Ovary (tissue), 9 donors: ENCODE results near the gene KRT80. TPM values are rescaled to one million over a fixed set of nuclear protein-coding genes. Genes with fewer than 3 reads are reported as not detected.

ENCODE experiments used
- DNase-seq, 5 donors: peaks; one replicate each; pipeline ENCODE4 v3.0.0-alpha.2; 2019 to 2020
- H3K27ac ChIP-seq, 2 donors: fragments of 200-600 bp; one replicate each; pipeline versions ENCODE4 v1.5.1 to v1.8.0; 2019 to 2022
- H3K27me3 ChIP-seq: fragments of 200-600 bp; one replicate; pipeline ENCODE4 v1.8.0; 2022
- H3K36me3 ChIP-seq: fragments of 200-600 bp; sonication (generic); one replicate; pipeline ENCODE4 v1.5.1; 2019
- H3K4me1 ChIP-seq: one replicate; pipeline ENCODE4 v1.8.1; 2013; ENCODE audit warnings: mild to moderate bottlenecking, moderate library complexity; ENCODE audit not compliant: insufficient read depth
- H3K4me3 ChIP-seq: fragments of 200-600 bp; sonication (generic); one replicate; pipeline ENCODE4 v1.5.1; 2017
- H3K9me3 ChIP-seq, 2 donors: fragments of 200-600 bp in 1 of 2; sonication (generic) in 1 of 2; one replicate each; pipeline versions ENCODE4 v1.5.1 to v1.8.1; 2013 to 2019; ENCODE audit warnings: mild to moderate bottlenecking in 1 of 2, moderate library complexity in 1 of 2
- EP300 ChIP-seq: sonication (generic); formaldehyde crosslinking; IDR thresholded peaks from one replicate; pipeline ENCODE4 v1.6.1; 2017; ENCODE audit warnings: antibody characterized with exemption
- POLR2A ChIP-seq: fragments of 450-650 bp; IDR thresholded peaks from one replicate; pipeline ENCODE4 v1.6.1; 2017; ENCODE audit warnings: antibody characterized with exemption, mild to moderate bottlenecking, moderate library complexity
- WGBS, 3 donors: extraction: QIAGEN DNeasy Blood & Tissue Kit in 1 of 3; methylation state at CpG; one replicate each; pipeline versions ENCODE4 v1.1.5 to v1.1.7; 2013 to 2017; 5-methylcytosine and 5-hydroxymethylcytosine counted together
- intact Hi-C, 4 donors: fragments of 100-400 bp; cut with DNase I; formaldehyde crosslinking; loops; one replicate each; pipeline versions ENCODE4 v1.11.0 to v1.15.1; 2022 to 2023
- polyA plus RNA-seq, 2 donors: library from polyadenylated mRNA; stranded (reverse); fragments of 200-250 nt in 1 of 2; fragments of 350-450 nt in 1 of 2; fragmentation: Illumina TruSeq in 1 of 2; extraction: RNeasy Lipid Tissue Mini Kit (QIAGEN cat#74804) in 1 of 2; gene quantifications; one replicate each; pipeline ENCODE4 v1.2.3, GENCODE V29; 2013 to 2014
- total RNA-seq, 7 donors: library from RNA; depleted of rRNA in 2 of 7; stranded (reverse); fragments of >200 nt in 2 of 7; fragmentation: NEBNext Ultra II Directional in 3 of 7; extraction: Animal tissue kit (Norgen Biotek cat#: 25700) in 3 of 7; gene quantifications; one replicate each; pipeline versions ENCODE4 v1.1.0 to v1.2.4, GENCODE V29; 2016 to 2023
- TF ChIP-seq, protein P1 (sequence below), 3 donors: fragments of 450-650 bp in 2 of 3; fragments of 200-600 bp in 1 of 3; IDR thresholded peaks; one replicate each; pipeline versions ENCODE4 v1.5.1 to v1.8.0; 2016 to 2022; ENCODE audit warnings: antibody characterized with exemption in 3 of 3, mild to moderate bottlenecking in 1 of 3
- donor health status: DM: no; HTN: no; CAD: no; lungs with moderate emphysema.
- donor health status: DM: no; HTN: no; CAD: no.
- donor health status: Bipolar disorder and iron deficiency.
- donor health status: DM: yes; HTN: yes; CAD: no.
- donor health status: DM: no; HTN: no; CAD: no.
- donor health status: DM: yes; HTN: yes; CAD: no.

Gene KRT80
- total and polyA plus RNA-seq, 9 donors: 0.05 to 13.2 (median 0.99) TPM; not detected in 1

DNA sequence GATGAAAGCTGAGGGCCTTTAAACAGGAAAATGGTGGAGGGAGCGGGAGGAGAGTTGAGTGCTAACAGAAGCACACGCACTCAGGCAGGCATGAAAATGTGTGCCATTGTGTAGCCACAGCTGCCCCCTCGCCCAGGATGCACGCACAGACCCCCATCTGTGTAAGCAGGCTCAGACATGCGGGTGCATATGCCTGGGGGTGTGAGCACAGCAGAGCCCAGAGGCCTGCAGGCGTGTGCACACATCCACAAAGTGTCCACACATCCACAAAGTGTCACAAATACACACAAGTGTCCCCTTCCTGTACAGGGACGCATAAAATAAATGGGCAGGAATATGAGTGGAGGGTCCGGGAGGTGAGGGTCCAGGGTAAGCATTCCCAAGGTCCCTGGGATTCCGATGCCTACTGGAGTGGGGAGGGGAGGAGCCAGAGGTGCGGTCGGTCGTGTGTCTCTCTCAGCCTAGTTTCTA is 40.4 kb upstream of the KRT80 start:
- Histone ChIP-seq H3K4me1 (peaks cover 7% of the 10 kb centered on the region), H3K27ac (no peak overlapping the region), H3K36me3 (no peaks in the 10 kb centered on the region), H3K27me3 (no peaks in the 10 kb centered on the region), H3K4me3 (no peak overlapping the region), H3K9me3 (no peaks in the 10 kb centered on the region)
- no peak for TF ChIP-seq EP300
- TF ChIP-seq, protein P1, sequence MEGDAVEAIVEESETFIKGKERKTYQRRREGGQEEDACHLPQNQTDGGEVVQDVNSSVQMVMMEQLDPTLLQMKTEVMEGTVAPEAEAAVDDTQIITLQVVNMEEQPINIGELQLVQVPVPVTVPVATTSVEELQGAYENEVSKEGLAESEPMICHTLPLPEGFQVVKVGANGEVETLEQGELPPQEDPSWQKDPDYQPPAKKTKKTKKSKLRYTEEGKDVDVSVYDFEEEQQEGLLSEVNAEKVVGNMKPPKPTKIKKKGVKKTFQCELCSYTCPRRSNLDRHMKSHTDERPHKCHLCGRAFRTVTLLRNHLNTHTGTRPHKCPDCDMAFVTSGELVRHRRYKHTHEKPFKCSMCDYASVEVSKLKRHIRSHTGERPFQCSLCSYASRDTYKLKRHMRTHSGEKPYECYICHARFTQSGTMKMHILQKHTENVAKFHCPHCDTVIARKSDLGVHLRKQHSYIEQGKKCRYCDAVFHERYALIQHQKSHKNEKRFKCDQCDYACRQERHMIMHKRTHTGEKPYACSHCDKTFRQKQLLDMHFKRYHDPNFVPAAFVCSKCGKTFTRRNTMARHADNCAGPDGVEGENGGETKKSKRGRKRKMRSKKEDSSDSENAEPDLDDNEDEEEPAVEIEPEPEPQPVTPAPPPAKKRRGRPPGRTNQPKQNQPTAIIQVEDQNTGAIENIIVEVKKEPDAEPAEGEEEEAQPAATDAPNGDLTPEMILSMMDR (IDR thresholded peaks at IDR 0.05): no peak
- no peak for TF ChIP-seq POLR2A
- 66 to 71% (median 68%) methylated on average over 12 of the region's 12 CpGs for WGBS, 3 donors
- DNase-seq: no peak
- intact Hi-C loops: no loop called here

DNA sequence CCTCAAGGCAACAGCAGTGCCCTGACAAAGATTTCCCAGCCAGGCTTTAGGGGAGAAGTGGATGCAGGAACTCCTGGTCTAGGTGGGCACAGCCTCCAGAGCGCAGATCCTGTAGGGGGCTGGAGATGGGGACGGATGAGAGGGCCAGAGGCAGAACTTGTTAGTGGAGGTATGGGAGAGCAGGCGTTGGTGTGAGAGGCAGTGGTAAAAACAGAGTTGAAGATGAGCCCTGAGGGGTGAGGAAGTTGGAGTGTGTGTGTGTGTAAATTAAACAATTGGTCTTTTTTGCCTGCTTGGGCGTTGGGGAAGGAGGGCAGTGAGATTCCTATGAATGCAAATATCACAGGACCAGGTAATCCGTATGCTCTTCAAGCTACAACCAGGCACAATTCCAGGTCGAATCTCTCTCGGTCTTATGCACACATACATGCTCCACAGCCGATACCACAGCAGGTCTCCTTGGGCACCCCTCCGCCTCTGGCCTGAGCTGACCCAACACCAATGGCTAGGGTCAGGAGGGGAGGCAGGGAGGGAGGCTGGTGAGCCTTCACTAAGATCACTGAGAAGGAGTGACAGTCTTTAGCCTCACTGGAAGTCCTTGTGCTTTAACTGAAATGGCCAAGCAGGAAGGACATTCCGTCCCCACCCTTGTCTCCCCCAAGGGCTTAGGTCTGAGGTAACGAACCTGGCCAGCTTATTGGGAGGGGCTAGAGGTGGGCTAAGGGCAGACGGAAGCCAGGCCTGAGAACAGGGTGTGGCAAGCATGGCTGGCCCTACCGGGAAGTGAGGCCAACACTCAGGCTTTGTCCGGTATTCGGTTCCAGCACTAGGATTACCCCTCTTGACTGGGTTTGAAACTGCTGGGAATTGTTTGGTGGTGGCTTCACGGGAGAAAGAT is 39.7 kb upstream of the KRT80 start:
- Histone ChIP-seq H3K4me3 (no peak overlapping the region), H3K4me1 (peaks cover 7% of the 10 kb centered on the region), H3K27me3 (no peaks in the 10 kb centered on the region), H3K27ac (no peak overlapping the region), H3K36me3 (no peaks in the 10 kb centered on the region), H3K9me3 (no peaks in the 10 kb centered on the region)
- intact Hi-C loops: no loop called here
- TF ChIP-seq EP300: no peak
- TF ChIP-seq, protein P1 (IDR thresholded peaks at IDR 0.05): no peak
- DNase-seq: no peak
- WGBS, 3 donors: 76 to 85% (median 79%) methylated on average over 16 of the region's 16 CpGs

DNA sequence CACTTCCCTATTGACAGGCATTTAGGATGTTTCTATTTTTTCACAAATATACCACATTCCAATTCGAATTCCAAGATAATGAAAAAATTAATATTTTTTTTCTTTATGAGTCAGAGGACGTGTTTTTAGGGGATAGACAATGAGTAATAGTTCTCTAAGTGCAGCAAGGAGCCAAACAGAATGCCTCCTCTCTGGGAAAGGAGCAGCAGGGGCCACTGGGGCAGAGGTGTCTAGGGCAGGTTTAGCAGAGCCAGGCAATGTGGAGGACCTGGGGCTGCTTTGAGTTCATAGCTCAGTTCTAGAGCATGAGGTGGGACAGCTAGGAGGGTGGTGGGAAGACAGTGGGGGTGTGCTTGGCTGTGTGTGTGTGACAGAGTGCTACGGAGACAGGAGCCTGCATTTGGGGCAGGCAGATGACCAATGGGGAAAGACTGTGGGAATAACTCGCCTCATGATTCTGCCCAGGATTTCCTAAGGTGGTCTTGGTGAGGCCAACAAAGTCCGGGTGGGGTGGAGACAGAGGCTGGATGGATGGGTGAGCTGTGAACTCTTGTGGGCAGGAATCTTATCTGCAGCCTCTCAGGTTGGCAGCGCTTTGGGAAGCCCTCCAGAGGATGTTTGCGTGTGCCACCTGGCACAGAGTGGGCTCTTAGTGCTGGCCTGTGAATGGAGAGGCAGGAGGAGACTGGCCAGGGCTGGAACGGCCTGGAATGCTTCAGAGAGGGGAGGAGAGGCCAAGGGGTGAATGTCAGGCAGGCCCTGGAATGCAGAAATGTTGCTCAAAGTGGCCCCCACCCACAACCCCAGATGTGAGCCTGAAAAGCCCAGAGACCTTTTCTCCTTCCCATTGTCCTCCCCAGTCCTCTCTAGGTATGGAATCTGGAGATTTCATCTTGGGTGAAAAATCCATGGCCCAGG is 38.8 kb upstream of the KRT80 start:
- Histone ChIP-seq H3K27me3 (no peaks in the 10 kb centered on the region), H3K27ac (no peak overlapping the region), H3K4me1 (peaks cover 7% of the 10 kb centered on the region), H3K4me3 (no peak overlapping the region), H3K36me3 (no peaks in the 10 kb centered on the region), H3K9me3 (no peaks in the 10 kb centered on the region)
- TF ChIP-seq EP300: no peak
- no peak for TF ChIP-seq POLR2A
- TF ChIP-seq, protein P1 (IDR thresholded peaks at IDR 0.05): no peak
- no peak for DNase-seq
- WGBS, 3 donors: 38 to 39% (median 39%) methylated on average over 8 of the region's 8 CpGs
- intact Hi-C loops: no loop called here

DNA sequence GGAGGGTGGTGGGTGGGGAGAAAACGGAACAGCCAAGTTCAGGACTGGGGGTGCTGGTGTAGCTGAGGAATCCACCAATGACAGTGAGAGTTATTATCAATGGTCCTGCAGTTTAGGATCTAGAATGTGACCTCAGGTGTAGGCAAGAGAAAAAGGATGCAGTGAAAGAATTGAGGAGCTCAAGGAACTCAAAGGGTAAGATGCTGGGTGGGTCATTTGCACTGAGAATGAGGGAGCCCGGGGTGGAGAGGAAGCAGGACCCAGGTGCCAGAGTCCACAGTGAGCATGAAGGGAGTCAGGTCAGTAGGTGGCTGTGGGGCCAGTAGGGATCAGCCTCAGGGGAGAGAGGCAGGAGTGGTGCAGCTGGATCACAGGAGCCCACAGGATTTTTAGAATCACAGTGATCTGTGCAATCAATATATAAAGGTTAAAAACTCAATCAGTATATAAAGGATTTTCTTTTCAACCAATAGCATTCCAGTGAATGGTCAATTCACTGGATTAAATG is 38.1 kb upstream of the KRT80 start:
- no peaks in the 10 kb centered on the region for H3K9me3 ChIP-seq
- no peak overlapping the region for H3K27ac ChIP-seq
- peaks cover 7% of the 10 kb centered on the region for H3K4me1 ChIP-seq
- WGBS, 3 donors: 77 to 84% (median 82%) methylated on average over 2 of the region's 2 CpGs
- TF ChIP-seq POLR2A (no peak), EP300 (no peak)
- TF ChIP-seq, protein P1 (IDR thresholded peaks at IDR 0.05): no peak
- DNase-seq: no peak
- no peaks in the 10 kb centered on the region for H3K36me3 ChIP-seq
- H3K4me3 ChIP-seq: no peak overlapping the region
- intact Hi-C loops: no loop called here
- no peaks in the 10 kb centered on the region for H3K27me3 ChIP-seq
